ENCODE measurements around the gene PNMA3. TPM values are rescaled to one million over a fixed set of nuclear protein-coding genes. Genes with fewer than 3 reads are reported as not detected.

PNMA3 gene
- total and polyA plus RNA-seq, 10 of the 15 experiments (the other 5 are each of a cell fraction or from before 2014, with no cell fraction given): 0.06 TPM; not detected in 9

DNA sequence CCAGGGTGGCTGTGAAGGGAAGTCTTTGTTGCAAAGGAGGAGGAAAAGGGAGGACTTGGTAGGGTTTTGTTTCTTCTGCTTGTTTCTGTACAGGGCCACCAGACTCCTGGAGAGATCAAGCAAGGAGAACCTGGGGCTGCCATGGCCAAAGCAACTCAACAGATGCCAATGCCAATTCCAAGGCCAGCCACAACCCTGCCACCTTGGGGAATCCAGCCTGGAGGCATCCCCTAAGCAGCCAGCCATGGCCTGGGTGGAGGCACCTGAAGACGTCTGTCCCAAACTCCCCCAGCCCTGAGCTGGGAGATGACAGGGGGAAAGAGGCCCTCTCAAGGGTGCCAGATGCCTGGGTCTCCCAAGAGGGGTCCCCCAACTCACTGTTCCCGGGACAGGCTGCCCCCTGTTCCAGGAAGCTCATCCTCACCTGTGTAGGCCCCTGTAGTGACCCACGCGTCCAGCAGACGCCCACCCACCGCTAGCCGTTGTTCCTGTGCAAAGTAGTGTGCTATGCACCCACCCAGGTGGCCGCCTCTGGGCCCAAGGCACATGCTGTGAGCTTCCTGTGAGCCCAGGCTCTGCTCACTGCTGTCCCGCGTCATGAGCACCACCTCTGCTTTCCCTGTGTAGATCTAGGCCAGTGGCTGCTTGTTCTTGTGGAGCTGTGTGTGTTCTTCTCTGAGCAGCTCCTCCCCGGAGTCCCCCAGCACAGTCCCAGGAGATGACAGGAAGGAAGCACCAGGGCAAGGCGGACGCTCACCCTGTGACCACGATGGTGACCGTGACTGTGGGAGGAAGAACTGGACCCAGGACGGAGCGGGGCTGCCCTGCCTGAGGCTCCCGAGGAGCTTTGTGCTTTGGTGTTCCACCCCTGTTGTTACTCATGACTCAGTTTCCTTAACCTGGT, 3.2 kb downstream of the PNMA3 start (continued):
- TF ChIP-seq PRDM15 (CRISPR knock-in tag; IDR thresholded peaks at IDR 0.05): no peak
- TF ChIP-seq SIX5 (IDR thresholded peaks at IDR 0.05; ENCODE audit: low read depth, low read length, severe bottlenecking): no peak
- TF ChIP-seq ASH2L (IDR thresholded peaks at IDR 0.05; ENCODE audit: borderline replicate concordance, low read depth): no peak
- no peak for TF ChIP-seq SKIL (IDR thresholded peaks at IDR 0.05; ENCODE audit: low read depth, poor library complexity, severe bottlenecking)
- TF ChIP-seq HDAC2 (IDR thresholded peaks at IDR 0.05): no peak
- TF ChIP-seq TCF3 (IDR thresholded peaks at IDR 0.05; ENCODE audit: borderline replicate concordance, insufficient read depth, low read depth, low read length): no peak
- no peak for TF ChIP-seq BACH1 (IDR thresholded peaks at IDR 0.05; ENCODE audit: borderline replicate concordance)
- TF ChIP-seq SREBF2 (IDR thresholded peaks at IDR 0.05; ENCODE audit: low read length): no peak
